Fibroblast of skin of scalp (primary cell): ENCODE results near the gene DCUN1D4. TPM values are rescaled to one million over a fixed set of nuclear protein-coding genes. Genes with fewer than 3 reads are reported as not detected.

ENCODE experiments used
- DNase-seq: peaks from one replicate; pipeline ENCODE4 v3.0.0-alpha.2; 2013
- polyA plus RNA-seq, 2 experiments: library from polyadenylated mRNA; unstranded; fragments of 120-200 nt; gene quantifications; one replicate each; pipeline ENCODE4 v1.2.1, GENCODE V29; 2013; ENCODE audit not compliant: insufficient read length in 2 of 2

The DCUN1D4 gene
- 37.7 TPM for polyA plus RNA-seq (2013, experiment 1 of 2; ENCODE audit: insufficient read length)
- 34.0 TPM for polyA plus RNA-seq (2013, experiment 2 of 2; ENCODE audit: insufficient read length)

DNA sequence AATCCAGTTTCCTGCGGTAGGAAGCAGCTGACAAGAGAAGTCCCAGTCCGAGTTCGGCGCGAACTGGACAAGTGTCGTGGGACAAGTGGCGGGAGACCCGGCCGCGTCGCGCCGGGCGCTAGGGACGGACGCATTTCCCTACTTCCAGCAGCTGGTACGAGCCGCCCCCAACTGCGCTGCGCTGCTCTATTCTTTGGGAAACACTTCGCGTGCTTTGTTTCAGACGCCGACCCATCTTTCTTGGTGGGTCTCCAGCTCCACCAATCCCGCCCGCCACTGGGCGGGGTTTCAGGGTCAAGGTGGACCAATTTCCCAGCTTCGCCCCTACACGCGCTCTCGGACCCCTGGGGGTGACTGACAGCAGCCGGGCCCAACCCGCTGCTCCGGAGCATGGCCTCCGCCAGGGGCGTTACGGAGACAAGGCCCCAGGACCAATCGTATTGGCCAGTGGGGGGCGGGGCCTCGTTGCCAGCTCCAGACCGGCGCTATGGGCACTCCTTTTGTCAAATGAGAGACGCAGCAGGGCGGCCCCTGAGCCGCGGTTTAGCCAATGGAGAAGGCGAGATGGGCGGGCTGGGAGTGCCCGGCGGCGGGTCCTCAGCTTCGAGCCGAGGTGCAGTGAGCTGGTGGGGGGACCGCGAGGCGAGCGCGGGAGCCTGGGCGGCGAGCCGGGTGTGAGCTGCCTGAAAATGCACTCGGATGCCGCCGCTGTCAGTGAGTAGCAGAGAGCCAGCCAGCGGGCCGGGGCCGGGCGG, at the start of gene DCUN1D4:
Gene DCUN1D4, plus strand, starts transcription at position 600 of the 755 bp plus-strand sequence. Its CDS starts 90 bp downstream, at position 690.
- peak; percentile 100 for DNase-seq

DNA sequence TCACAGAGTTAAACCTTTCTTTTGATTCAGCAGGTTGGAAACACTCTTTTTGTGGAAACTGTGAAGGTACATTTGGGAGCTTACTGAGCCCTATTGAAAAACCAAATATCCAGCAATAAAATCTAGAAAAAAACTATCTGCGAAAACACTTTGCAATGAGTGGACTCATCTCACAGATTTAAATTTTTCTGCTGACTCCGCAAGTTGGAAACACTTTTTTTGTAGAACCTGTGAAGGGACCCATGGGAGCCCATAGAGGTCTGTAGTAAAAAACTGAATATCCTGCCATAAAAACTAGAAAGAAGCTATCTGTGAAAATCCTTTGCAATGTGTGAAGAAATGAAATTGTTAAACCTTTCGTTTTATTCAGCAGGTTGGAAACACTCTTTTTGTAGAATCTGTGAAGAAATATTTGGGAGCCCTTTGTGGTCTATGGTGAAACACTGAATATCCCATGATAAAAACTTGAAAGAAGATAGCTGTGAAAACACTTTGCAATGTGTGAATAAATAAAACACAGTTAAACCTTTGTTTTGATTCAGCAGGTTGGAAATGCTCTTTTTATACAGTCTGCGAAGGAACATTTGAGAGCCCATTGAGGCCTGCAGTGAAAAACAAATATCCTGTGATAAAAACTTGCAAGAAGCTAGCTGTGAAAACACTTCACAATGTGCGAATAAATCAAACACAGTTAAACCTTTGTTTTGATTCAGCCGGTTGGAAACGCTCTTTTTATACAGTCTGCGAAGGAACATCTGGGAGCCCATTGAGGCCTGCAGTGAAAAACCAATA, 22.3 kb upstream of the DCUN1D4 start:
- DNase-seq, result no peak

DNA sequence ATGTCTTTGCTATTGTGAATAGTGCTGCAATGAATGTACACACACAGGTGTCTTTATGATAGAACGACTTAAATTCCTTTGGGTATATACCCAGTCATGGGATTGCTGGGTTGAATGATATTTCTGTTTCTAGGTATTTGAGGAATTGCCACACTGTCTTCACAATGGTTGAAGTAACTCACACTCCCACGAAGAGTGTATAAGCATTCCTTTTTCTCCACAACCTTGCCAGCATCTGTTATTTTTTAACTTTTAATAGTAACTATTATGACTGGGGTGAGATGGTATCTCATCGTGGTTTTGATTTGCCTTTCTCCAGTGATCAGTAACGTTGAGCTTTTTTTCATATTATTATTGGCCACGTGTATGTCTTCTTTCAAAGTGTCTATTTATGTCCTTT, 17.6 kb upstream of the DCUN1D4 start:
- DNase-seq, result no peak

DNA sequence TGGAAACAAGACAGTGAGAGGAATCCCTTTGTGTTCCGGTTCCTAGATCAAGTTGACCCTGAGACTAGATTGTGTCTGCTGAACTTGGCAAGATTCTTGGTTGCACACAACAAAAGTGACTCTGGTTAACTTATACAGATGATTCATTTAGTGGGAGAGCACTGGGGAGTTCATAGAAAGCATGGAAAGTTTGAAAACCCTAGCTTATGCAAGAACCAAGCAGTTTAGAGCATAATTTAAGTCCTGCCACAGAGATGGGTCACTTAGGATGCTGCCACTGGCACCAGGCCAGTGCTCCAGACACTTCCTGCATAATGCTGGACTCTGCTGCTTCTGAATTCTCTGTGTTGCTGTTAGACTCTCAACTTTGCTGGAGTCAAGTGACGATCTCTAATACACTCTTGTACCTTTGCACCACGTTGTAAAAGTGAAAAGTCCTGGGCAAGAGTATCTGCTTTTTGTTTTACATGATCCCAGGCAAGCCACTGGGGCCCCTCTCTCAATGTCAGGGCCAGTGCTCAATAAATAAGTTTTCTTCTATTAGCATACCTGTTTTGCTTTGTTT, 12.7 kb upstream of the DCUN1D4 start:
- no peak for DNase-seq

DNA sequence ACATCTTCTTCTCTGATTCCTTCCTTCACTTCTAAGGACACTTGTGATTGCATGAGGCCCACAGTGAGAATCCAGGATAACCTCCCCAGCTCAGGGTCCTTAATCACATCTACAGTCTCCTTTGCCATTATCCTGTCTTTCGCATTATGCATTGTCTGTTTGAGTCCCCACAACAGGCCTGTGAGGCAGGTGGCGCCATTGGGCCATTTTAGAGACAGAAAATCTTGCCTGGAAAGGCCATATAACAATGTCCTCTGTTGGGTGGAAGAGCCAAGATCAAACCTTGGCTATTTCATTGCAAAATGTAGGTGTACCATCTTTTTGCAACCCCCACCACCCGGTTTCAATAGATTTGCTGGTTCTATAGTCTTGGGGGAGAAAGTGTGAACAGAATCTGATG, 11.8 kb upstream of the DCUN1D4 start:
- peak; percentile 57 for DNase-seq

DNA sequence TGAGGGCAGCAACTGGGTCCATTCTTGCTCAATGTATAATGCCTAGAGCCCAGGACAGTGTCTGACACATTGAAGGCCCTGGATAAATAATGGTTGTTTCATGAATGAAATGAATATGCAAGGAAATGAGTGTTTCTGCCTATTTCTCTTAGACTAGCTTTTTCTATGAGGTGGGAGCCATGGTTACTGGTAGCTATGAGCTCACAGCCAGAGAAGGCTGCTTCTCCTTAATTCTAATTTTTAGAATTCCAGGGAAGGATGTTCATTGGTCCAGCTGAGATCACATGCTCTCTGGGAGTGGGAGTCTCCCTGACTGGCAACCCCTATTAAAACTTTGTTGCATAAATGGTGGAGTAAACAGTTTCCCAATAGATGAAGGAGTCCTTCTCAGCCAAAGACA, 9.7 kb upstream of the DCUN1D4 start:
- no peak for DNase-seq

DNA sequence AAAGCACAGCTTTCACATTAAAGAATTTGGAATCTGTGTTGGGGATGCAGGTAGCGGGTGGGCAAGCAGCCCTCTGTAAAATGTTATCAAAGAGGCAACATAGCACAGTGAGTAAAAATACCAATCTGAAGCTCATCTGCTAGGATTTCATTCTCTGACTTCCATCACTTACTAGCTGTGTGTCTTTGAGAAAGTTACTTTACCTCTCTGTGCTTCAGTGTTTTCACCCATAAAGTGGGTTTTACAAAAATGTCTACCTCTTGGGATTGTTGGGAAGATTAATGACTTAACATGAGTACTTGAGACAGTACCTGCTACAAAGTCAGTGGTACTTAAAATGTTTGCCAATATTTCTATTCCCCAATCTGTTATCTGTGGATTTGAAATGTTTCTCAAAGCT, 7.9 kb upstream of the DCUN1D4 start:
- no peak for DNase-seq

DNA sequence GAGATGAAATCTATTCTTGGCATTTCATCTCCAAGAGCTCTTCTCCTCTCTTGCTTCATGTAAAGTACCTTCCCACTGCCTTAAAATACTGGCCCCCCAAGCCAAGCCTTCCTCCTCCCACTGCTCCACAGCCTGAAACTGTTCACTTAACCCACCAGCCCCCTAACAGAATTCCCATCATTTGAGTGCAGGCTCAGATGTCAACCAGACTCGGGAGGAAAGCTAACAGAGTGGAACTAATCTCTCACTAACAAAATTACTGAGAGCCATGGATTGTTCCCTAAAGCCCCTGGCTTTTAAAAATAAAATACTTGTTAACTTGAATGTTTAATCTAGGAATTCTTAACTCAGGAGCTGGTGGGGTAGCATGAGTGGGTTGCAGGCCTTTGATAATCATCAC, 7.1 kb upstream of the DCUN1D4 start:
- no peak for DNase-seq

DNA sequence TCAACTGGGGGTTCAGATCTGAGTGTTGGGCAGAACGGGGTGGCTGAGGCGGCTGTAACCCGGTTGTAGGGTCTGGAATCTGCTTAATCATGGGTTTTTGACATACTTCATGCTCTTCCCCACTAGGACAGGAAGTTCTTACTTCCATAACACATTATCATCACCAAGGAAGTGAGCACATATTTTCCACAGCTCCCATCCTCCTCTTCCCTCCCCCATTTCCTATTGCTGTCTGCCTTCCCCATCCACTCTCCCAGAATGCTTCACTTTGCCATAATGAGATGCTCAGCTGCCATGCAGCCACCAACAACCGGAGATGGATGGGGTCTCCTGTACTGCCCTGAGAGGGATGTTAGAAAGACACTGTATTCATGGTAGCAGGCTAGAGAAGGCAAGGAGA, 6.4 kb upstream of the DCUN1D4 start:
- DNase-seq, result peak; percentile 29

DNA sequence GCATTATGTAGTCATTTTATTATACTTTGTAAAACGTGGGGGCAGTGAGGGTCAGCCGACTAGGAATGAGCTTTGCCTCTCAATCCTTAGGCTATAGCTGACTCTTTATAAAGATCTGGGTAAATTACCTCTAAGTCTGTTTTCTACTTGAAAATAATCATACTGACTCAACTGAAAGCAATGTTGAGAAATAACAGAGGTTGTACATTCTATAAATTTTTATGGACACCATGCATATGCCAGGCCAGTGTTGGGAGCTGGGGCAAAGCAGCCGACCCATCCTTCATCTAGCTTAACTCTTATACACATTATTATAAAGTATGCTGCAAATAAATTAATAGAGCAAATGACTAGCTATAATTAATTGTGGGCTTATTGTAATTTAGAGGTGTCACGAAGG, 2.2 kb upstream of the DCUN1D4 start:
- DNase-seq, result peak; percentile 13

DNA sequence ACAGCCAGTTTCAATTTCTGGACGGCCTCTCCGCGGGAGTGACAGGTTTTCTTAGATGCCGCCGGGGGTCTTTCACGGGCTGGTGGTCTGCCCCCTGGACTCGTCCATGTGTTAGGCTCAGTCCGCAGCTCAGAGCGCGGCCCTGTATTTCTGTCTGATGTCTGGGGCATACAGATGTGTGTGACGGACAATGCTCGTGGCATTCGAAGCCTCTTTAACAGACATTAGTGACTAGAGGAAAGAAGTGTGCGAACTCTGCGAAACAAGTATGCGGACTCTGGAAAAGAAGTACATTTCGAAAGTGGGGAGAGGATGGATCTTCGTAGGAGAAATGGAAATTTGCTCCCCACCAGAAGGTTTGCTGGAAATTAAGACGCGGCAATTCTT, 793 bp upstream of the DCUN1D4 start:
- DNase-seq, result no peak

DNA sequence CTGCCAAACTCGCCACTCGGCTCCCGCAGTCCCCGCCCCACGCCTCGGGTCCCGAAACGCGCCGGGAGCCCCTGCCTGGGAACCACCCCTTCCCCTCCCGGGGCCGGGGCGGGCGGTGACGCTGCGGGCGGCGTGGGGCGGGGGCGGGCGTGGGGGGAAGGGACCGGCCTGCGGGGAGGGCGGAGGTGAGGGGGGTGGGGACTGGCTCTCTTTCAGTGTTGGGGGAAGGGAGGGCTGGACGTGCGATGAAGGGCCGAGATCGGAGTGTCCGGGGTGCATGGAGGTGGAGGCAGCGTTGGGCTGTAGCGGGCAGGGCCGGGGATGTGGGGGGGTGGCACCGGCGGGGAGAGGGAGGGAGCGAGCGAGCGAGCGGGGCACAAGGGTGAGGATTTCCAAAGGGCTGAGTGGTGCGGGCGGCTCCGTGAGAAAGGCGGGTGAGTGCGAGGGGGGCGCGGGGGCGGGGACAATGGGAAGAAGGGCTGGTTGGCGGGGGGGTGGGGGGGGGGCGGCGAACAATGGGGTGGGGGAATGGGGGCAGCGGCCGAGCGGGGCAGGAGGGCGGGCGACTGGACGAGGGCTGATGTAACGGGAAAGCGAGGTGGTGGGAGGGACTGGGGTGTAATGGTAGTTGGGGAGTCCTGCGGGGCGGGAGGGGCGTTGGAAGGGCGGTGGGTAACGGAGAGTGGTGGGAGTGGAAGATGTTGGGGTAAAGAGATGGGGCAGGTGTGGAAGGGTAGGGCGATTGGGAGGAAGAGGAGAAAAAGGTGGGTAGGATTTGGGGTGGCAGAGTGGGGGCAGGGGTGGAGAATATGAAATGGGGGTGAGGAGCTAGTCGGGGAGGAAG, 578 bp downstream of the DCUN1D4 start:
- DNase-seq, result peak; percentile 60

DNA sequence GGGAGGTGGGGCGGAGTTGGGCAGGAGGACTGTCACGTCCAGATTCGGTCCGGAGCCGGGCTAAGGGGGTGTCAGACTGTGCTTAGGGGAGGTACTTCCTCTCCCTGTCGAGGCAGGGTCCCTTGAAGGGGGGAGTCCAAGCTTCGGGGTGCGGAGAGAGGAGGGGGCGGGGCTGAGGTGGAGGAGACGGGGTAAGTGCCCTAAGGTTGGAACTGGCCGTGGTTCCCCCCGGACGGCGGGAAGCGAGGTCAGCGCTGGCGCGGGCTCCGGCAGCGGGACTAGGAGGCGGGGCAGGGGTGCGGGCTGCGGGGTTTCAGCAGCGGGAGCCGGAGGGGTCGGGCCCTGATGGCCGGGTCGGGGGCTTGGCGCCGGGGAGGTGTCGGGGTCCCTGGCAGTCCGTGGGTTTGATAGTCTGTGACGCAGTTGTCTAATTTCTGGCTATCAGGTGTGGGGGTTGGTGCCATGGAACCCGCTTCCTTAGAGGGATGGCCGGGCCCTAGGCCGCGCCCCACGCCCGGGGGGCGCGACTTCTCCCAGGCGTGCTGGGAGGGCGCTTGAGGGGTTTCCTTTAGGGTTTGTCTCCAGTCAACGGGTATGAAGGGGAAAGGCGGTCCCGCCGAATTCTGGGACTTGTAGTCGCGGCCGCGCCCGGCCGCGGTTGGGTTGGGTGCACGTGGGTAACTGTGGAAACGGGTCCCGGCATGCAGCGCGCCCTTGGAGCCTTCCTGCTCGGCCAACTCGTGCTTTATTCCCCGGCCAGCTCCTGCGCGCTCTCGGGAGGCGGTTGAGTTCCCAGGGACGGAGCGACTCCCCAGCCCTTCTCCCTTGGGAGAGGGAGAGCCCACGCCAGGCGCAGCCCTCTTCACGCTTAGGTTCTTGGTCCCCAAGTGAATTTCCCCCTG, 1.5 kb downstream of the DCUN1D4 start:
- DNase-seq, result peak; percentile 93

DNA sequence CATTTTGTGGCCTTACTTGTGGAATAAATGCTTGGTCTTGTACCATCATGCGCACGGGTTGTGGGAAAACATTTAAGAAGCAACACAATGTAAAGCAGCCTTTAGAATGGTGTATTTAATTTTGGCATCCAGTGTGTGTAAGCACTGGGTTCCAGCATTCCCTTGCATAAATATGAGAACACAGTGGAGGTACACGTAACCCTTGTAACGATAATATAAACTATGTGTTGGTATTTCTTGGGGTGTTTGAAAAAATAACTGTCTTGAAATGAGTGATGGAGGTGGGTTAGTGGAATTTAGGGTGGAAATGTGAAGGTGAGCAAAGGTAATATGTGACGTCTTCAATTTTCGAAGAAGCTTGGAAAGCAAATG, 2.1 kb downstream of the DCUN1D4 start:
- DNase-seq, result no peak

DNA sequence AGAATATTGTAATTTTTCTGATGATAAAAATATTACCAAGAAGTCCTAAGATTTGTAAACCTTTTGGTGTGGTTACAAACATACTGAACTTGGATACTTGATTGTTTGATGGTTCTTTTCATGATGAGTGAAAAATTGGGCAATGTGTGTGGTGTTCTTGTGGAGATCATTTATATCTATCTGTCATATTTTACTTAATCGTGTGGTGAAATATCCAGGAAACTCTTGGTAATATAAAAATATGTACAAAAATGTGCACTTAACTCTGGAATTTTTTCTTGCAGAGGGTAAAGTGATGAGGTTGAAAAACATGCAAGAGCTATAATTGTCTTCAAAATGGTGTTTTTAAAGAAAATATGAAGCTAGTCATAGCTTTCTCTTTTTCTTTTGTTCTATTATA, 2.8 kb downstream of the DCUN1D4 start:
- DNase-seq, result peak; percentile 46

DNA sequence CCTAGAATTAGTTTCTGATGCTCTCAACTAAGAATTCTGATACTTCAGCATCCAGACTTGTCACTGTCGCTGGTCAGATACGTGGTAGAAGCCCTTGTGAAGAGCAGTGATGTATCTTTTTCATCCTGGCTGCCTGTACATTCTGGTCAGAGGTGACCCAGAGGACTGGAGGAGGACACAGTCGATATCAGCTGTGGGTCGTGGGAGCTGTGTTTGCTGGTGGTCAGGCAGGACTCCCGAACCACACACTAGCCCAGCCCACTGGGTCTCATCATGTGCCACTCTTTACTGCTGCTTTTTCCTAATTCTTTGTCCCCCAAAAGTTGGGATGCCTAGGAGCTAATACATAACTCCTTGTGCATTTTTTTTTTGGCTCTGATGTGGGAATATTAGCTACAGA, 6.5 kb downstream of the DCUN1D4 start:
- no peak for DNase-seq

DNA sequence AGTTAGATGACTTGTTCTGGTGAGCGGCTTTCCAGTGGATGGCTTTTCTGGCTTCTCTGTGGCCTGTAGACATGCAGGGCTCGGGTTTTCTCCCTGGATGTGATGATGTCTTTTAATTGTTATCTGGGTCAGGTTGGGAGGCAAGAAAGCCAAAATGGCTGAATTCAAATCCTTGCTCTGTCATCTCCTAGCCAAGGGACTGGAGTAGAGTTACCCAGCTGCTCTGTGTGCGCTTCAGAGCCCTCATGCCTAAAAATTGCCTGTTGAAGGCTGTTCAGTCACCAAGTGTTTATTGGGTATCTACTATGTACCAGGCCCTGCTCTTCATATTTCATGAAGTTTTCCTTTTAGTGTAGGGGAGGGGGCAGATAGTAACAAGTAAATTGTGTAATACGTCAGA, 7.3 kb downstream of the DCUN1D4 start:
- DNase-seq, result no peak

DNA sequence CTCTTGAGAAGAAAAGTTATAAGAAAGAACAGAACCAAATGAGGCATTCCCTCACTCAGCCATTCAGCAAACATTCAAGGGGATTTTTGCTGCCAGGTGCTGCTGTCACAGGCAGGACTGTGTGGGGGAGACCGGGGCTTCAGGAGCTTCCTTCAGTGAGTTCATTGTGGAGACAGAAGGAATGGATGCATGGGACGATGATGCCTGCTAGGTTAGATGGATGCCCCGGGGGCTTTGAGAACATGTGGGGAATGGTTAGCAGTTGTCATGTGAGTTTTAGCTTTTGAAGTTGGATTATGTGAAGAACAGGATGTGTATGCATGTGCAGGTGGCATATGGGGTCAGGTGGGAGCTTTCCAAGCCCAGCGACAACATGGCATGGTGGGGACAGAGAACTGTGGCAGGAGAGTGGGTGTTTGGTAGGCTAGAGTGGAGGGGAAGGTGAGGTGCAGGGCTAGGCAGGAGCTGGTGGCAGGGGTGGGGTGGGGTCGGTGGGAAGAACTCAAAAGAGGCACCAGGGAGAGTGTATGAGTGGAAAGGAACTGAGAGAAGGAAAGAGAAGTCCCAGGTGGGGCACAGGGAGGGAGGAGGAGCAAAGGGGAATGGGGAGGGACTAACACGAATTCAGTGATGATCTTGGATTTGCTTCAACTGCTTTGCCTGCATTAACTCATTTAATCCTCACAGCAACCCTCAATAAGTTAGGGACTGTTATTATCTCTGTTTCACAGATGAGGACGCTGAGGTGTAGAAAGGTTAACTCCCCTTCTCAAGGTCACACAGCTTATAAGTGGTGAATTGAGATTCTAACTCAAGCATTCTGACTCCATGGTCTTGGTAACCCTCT, 8.4 kb downstream of the DCUN1D4 start:
- no peak for DNase-seq

DNA sequence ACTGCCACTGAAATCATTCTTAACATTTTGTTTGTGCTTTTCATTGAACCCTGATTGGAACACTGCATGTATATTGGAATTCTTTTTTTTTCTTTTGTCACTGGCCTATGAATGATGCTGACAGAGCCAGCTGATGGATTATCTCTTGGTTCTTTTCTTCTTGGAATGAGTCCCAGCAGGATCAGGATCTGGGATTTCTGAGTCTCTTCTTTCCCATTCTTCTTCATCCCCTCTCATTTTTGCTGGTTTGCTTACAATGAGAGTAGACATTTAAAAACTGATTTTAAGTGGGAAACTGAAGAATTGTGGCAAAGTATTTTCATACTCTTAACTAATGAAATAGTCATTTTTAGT, 9.0 kb downstream of the DCUN1D4 start:
- DNase-seq, result no peak

DNA sequence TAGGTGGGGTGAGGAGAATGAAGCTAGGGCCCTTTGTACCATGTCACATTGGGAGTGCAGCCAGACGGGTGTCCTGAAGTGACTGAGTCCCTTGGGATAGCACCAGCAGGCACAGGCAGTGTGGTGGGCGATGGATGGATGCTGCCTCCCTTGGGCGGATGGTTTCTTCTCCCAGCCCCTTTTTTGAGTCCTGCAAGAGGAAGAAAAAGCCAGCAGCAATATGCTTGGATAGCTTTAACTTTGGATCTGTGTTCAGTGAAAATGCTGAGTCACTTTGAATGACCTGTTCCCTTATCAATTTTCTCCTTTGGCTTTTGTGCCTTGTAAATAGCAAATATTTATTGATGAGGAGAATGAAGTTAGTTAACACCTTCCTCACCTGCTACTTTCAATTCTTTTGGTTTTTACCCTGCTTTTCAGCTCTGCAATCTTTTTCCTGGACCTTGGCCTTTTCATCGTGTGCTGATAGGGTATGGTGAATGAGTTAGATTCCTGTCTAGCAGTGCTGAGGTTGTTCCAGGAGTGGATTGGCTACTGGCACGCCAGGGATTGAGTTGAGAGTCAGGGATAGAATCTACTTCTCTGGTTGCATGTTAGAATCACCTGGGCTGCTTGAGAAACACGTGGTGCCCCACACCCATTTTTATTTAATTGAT, 10.2 kb downstream of the DCUN1D4 start:
- no peak for DNase-seq
